Daoy (cell line): ENCODE results near the gene PSMB8. TPM values are rescaled to one million over a fixed set of nuclear protein-coding genes. Genes with fewer than 3 reads are reported as not detected.
A peak's percentile ranks its signal among the peaks of the same experiment; 100 is the strongest.
"Not testable (repeated sequence)": the region's sequence is repeated elsewhere in the genome, so short reads cannot be mapped to it uniquely, and the experiment has no call there.

Experiments used
- DNase-seq: peaks from one replicate; pipeline ENCODE4 v3.0.0-alpha.2; 2015; ENCODE audit warnings: low read depth
- total RNA-seq: library from RNA; depleted of rRNA; stranded (reverse); fragments of >200 nt; shearing (Covaris generic); gene quantifications from 2 replicates; pipeline ENCODE4 v1.2.3, GENCODE V29; 2014; rRNA removed

PSMB8 gene
- 108 and 133 TPM in 2 replicates for total RNA-seq

- DNase-seq, result peak; percentile 97
Observed at GRCh38 chr6:32843979-32844838, at the start of gene PSMB8. TSS of gene PSMB8 (minus strand) at chr6:32844047. CDS start at chr6:32843996, 51 bp downstream.

GRCh38 chr6:32890831-32891230, 47.0 kb upstream of the PSMB8 start:
- DNase-seq, result no peak

GRCh38 chr6:32889533-32889932, 45.7 kb upstream of the PSMB8 start:
- DNase-seq, result no peak

GRCh38 chr6:32888576-32888975, 44.7 kb upstream of the PSMB8 start:
- no peak for DNase-seq

GRCh38 chr6:32887616-32888015, 43.8 kb upstream of the PSMB8 start:
- DNase-seq, result no peak

- peak; percentile 71 for DNase-seq
Observed at GRCh38 chr6:32886681-32887383, 43.0 kb upstream of the PSMB8 start.

GRCh38 chr6:32885698-32886286, 41.9 kb upstream of the PSMB8 start:
- DNase-seq, result peak; percentile 40

- DNase-seq, result peak; percentile 19
Observed at GRCh38 chr6:32883789-32884188, 39.9 kb upstream of the PSMB8 start.

GRCh38 chr6:32882879-32883250, 39.0 kb upstream of the PSMB8 start:
- peak; percentile 54 for DNase-seq

GRCh38 chr6:32880962-32881361, 37.1 kb upstream of the PSMB8 start:
- DNase-seq, result not testable (repeated sequence)

GRCh38 chr6:32879691-32880090, 35.8 kb upstream of the PSMB8 start:
- DNase-seq, result no peak

- no peak for DNase-seq
Observed at GRCh38 chr6:32876603-32877002, 32.8 kb upstream of the PSMB8 start.

GRCh38 chr6:32873947-32874346, 30.1 kb upstream of the PSMB8 start:
- DNase-seq, result not testable (repeated sequence)

GRCh38 chr6:32868257-32868788, 24.5 kb upstream of the PSMB8 start:
- peak; percentile 75 for DNase-seq

- DNase-seq, result no peak
Observed at GRCh38 chr6:32867554-32868256, 23.9 kb upstream of the PSMB8 start.

- DNase-seq, result no peak
Observed at GRCh38 chr6:32867022-32867477, 23.2 kb upstream of the PSMB8 start.

GRCh38 chr6:32865724-32866443, 22.0 kb upstream of the PSMB8 start:
- no peak for DNase-seq

- no peak for DNase-seq
Observed at GRCh38 chr6:32862725-32863124, 18.9 kb upstream of the PSMB8 start.

GRCh38 chr6:32860674-32861073, 16.8 kb upstream of the PSMB8 start:
- no peak for DNase-seq

- no peak for DNase-seq
Observed at GRCh38 chr6:32858194-32858593, 14.3 kb upstream of the PSMB8 start.
